Measurements from ENCODE around the gene PLXNB1.
"Not testable (repeated sequence)": the region's sequence is repeated elsewhere in the genome, so short reads cannot be mapped to it uniquely, and the experiment has no call there.

The PLXNB1 gene

GRCh38 chr3:48474619-48475018 lies 44.7 kb upstream of the PLXNB1 start:
- Histone ChIP-seq H3K27me3 (ENCODE audit: insufficient read depth, insufficient read length) (no peaks in the 10 kb centered on the region), H3K9ac (ENCODE audit: insufficient read length, low read depth) (peak overlapping the region; percentile 24), H3K9me3 (ENCODE audit: insufficient read depth, low read length) (no peaks in the 10 kb centered on the region), H3K4me3 (ENCODE audit: insufficient read length, low read depth) (no peak overlapping the region), H3K36me3 (ENCODE audit: insufficient read depth, insufficient read length, low read length) (peaks cover 6% of the 10 kb centered on the region), H3K4me1 (ENCODE audit: insufficient read depth, insufficient read length) (peaks cover 31% of the 10 kb centered on the region)
- TF ChIP-seq YY1 (IDR thresholded peaks at IDR 0.05; ENCODE audit: insufficient read depth, insufficient read length) (no peak), SUZ12 (IDR thresholded peaks at IDR 0.05; ENCODE audit: extremely low read depth, insufficient read depth, insufficient read length) (no peak), ZNF274 (IDR thresholded peaks at IDR 0.05; ENCODE audit: low read depth, low read length) (no peak)
- DNase-seq (ENCODE audit: low read depth, low spot score) = peak; percentile 99

- DNase-seq (ENCODE audit: low read depth, low spot score); H3K4me3 ChIP-seq (ENCODE audit: insufficient read length, low read depth); H3K9ac ChIP-seq (ENCODE audit: insufficient read length, low read depth); H3K9me3 ChIP-seq (ENCODE audit: insufficient read depth, low read length); H3K27me3 ChIP-seq (ENCODE audit: insufficient read depth, insufficient read length): not testable (repeated sequence)
- H3K4me1 ChIP-seq (ENCODE audit: insufficient read depth, insufficient read length) = peaks cover 33% of the 10 kb centered on the region
- H3K36me3 ChIP-seq (ENCODE audit: insufficient read depth, insufficient read length, low read length) = peaks cover 12% of the 10 kb centered on the region
Measured at GRCh38 chr3:48474031-48474430, 44.1 kb upstream of the PLXNB1 start.

- Histone ChIP-seq H3K9me3 (ENCODE audit: insufficient read depth, low read length) (no peaks in the 10 kb centered on the region), H3K4me3 (ENCODE audit: insufficient read length, low read depth) (no peak overlapping the region), H3K9ac (ENCODE audit: insufficient read length, low read depth) (peak overlapping the region; percentile 7), H3K36me3 (ENCODE audit: insufficient read depth, insufficient read length, low read length) (peaks cover 17% of the 10 kb centered on the region), H3K27me3 (ENCODE audit: insufficient read depth, insufficient read length) (no peaks in the 10 kb centered on the region), H3K4me1 (ENCODE audit: insufficient read depth, insufficient read length) (peaks cover 35% of the 10 kb centered on the region)
- no peak for DNase-seq (ENCODE audit: low read depth, low spot score)
- TF ChIP-seq ZNF274 (IDR thresholded peaks at IDR 0.05; ENCODE audit: low read depth, low read length) (no peak), SUZ12 (IDR thresholded peaks at IDR 0.05; ENCODE audit: extremely low read depth, insufficient read depth, insufficient read length) (no peak), YY1 (IDR thresholded peaks at IDR 0.05; ENCODE audit: insufficient read depth, insufficient read length) (no peak)
Measured at GRCh38 chr3:48473617-48473952, 43.7 kb upstream of the PLXNB1 start.

GRCh38 chr3:48472923-48473616 lies 43.2 kb upstream of the PLXNB1 start:
- peak overlapping the region; percentile 85 for H3K4me3 ChIP-seq (ENCODE audit: insufficient read length, low read depth)
- H3K9me3 ChIP-seq (ENCODE audit: insufficient read depth, low read length) = no peaks in the 10 kb centered on the region
- peaks cover 37% of the 10 kb centered on the region for H3K4me1 ChIP-seq (ENCODE audit: insufficient read depth, insufficient read length)
- peak overlapping the region; percentile 88 for H3K9ac ChIP-seq (ENCODE audit: insufficient read length, low read depth)
- peak; percentile 94 for DNase-seq (ENCODE audit: low read depth, low spot score)
- H3K36me3 ChIP-seq (ENCODE audit: insufficient read depth, insufficient read length, low read length) = peaks cover 22% of the 10 kb centered on the region
- no peaks in the 10 kb centered on the region for H3K27me3 ChIP-seq (ENCODE audit: insufficient read depth, insufficient read length)
- TF ChIP-seq ZNF274 (IDR thresholded peaks at IDR 0.05; ENCODE audit: low read depth, low read length) (no peak), SUZ12 (IDR thresholded peaks at IDR 0.05; ENCODE audit: extremely low read depth, insufficient read depth, insufficient read length) (no peak), YY1 (IDR thresholded peaks at IDR 0.05; ENCODE audit: insufficient read depth, insufficient read length) (no peak)

- Histone ChIP-seq H3K4me1 (ENCODE audit: insufficient read depth, insufficient read length) (peaks cover 32% of the 10 kb centered on the region), H3K36me3 (ENCODE audit: insufficient read depth, insufficient read length, low read length) (peaks cover 27% of the 10 kb centered on the region), H3K4me3 (ENCODE audit: insufficient read length, low read depth) (peak overlapping the region; percentile 85), H3K9ac (ENCODE audit: insufficient read length, low read depth) (peak overlapping the region; percentile 88), H3K27me3 (ENCODE audit: insufficient read depth, insufficient read length) (no peaks in the 10 kb centered on the region), H3K9me3 (ENCODE audit: insufficient read depth, low read length) (no peaks in the 10 kb centered on the region)
- no peak for TF ChIP-seq YY1 (IDR thresholded peaks at IDR 0.05; ENCODE audit: insufficient read depth, insufficient read length)
- no peak for TF ChIP-seq ZNF274 (IDR thresholded peaks at IDR 0.05; ENCODE audit: low read depth, low read length)
- TF ChIP-seq SUZ12 (IDR thresholded peaks at IDR 0.05; ENCODE audit: extremely low read depth, insufficient read depth, insufficient read length) = no peak
- DNase-seq (ENCODE audit: low read depth, low spot score) = no peak
Measured at GRCh38 chr3:48472673-48472922, 42.7 kb upstream of the PLXNB1 start.

GRCh38 chr3:48470286-48470685 lies 40.4 kb upstream of the PLXNB1 start:
- TF ChIP-seq SUZ12 (IDR thresholded peaks at IDR 0.05; ENCODE audit: extremely low read depth, insufficient read depth, insufficient read length) (no peak), ZNF274 (IDR thresholded peaks at IDR 0.05; ENCODE audit: low read depth, low read length) (no peak), YY1 (IDR thresholded peaks at IDR 0.05; ENCODE audit: insufficient read depth, insufficient read length) (no peak)
- peaks cover 49% of the 10 kb centered on the region for H3K36me3 ChIP-seq (ENCODE audit: insufficient read depth, insufficient read length, low read length)
- H3K27me3 ChIP-seq (ENCODE audit: insufficient read depth, insufficient read length) = no peaks in the 10 kb centered on the region
- H3K9me3 ChIP-seq (ENCODE audit: insufficient read depth, low read length) = no peaks in the 10 kb centered on the region
- no peak for DNase-seq (ENCODE audit: low read depth, low spot score)
- peak overlapping the region; percentile 38 for H3K9ac ChIP-seq (ENCODE audit: insufficient read length, low read depth)
- H3K4me1 ChIP-seq (ENCODE audit: insufficient read depth, insufficient read length) = peaks cover 36% of the 10 kb centered on the region
- H3K4me3 ChIP-seq (ENCODE audit: insufficient read length, low read depth) = no peak overlapping the region

- H3K9me3 ChIP-seq (ENCODE audit: insufficient read depth, low read length) = no peaks in the 10 kb centered on the region
- DNase-seq (ENCODE audit: low read depth, low spot score) = no peak
- peaks cover 35% of the 10 kb centered on the region for H3K4me1 ChIP-seq (ENCODE audit: insufficient read depth, insufficient read length)
- H3K27me3 ChIP-seq (ENCODE audit: insufficient read depth, insufficient read length) = no peaks in the 10 kb centered on the region
- no peak overlapping the region for H3K4me3 ChIP-seq (ENCODE audit: insufficient read length, low read depth)
- H3K9ac ChIP-seq (ENCODE audit: insufficient read length, low read depth) = no peak overlapping the region
- peaks cover 59% of the 10 kb centered on the region for H3K36me3 ChIP-seq (ENCODE audit: insufficient read depth, insufficient read length, low read length)
- TF ChIP-seq YY1 (IDR thresholded peaks at IDR 0.05; ENCODE audit: insufficient read depth, insufficient read length) (no peak), SUZ12 (IDR thresholded peaks at IDR 0.05; ENCODE audit: extremely low read depth, insufficient read depth, insufficient read length) (no peak), ZNF274 (IDR thresholded peaks at IDR 0.05; ENCODE audit: low read depth, low read length) (no peak)
Measured at GRCh38 chr3:48469046-48469915, 39.4 kb upstream of the PLXNB1 start.

All from NT2/D1 (cell line).